Erythroblast (primary cell): ENCODE measurements around the gene MYLIP.

Experiments
- GATA1 ChIP-seq: IDR thresholded peaks from 2 replicates; pipeline ENCODE4 v1.6.1; 2011; ENCODE audit warnings: low read depth, mild to moderate bottlenecking, control low read depth, low read length, moderate library complexity
- POLR2A ChIP-seq: IDR thresholded peaks from 2 replicates; pipeline ENCODE4 v1.6.1; 2011; ENCODE audit warnings: mild to moderate bottlenecking, low read length

DNA sequence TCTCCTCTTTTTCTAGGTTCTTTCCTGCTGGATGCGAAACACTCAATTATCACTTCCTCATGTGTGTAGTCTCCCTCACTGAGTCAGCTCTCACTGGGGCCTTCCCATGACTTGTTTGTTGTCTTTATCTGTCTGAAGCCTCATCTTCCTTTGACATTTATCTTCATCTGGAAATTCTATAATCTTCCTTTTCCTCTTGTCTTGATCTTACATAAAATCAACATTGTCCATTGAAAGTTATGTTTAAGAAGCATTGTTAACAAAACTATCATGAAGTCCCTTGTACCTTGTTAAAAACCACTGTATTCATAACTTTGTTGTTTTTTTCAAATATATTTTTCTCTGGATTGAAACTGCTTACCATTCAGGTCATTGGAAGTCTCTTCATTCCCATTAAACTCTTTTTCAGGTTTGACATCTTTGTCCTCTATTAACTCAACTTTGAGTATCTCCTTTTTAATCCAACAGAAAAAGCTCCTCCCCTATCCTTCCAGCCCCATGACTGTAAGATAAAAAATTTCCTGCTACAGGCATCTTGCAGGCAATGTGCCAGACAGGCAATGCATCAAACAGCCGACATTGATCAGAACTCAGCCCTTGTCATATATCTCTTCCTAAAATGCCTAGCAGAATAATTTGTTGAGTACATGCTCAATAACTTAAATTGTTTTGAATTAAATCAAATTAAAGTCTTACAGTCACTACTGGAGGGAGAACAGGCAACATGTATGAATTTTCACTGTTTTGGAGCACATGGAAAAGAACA is 34.8 kb downstream of the MYLIP start:
- TF ChIP-seq POLR2A (no peak), GATA1 (no peak)
